AG09309 (cell line): ENCODE measurements around the gene FKBP1C.
"Not testable (repeated sequence)": the region's sequence is repeated elsewhere in the genome, so short reads cannot be mapped to it uniquely, and the experiment has no call there.

Source experiments
- DNase-seq: peaks from one replicate; pipeline ENCODE4 v3.0.0-alpha.2; 2010; ENCODE audit warnings: low read depth
- H3K4me3 ChIP-seq: 2 replicates; pipeline ENCODE4 v1.5.1; 2011; ENCODE audit warnings: mild to moderate bottlenecking, low read depth, low read length, moderate library complexity; ENCODE audit not compliant: control insufficient read depth
- TF ChIP-seq, protein P1 (sequence below): IDR thresholded peaks from 2 replicates; pipeline ENCODE4 v1.5.1; 2011; ENCODE audit warnings: mild to moderate bottlenecking, low read depth, low read length, inconsistent platforms; ENCODE audit not compliant: insufficient read depth, control insufficient read depth; ENCODE audit errors: missing control alignments

The FKBP1C gene

GRCh38 chr6:63211343-63211742 is at the start of gene FKBP1C:
Gene FKBP1C, plus strand, starts transcription at chr6:63211469.
- H3K4me3 ChIP-seq, DNase-seq: not testable (repeated sequence)

- DNase-seq, H3K4me3 ChIP-seq: not testable (repeated sequence)
Measured at GRCh38 chr6:63164047-63164803, 47.0 kb upstream of the FKBP1C start.

- TF ChIP-seq, protein P1, sequence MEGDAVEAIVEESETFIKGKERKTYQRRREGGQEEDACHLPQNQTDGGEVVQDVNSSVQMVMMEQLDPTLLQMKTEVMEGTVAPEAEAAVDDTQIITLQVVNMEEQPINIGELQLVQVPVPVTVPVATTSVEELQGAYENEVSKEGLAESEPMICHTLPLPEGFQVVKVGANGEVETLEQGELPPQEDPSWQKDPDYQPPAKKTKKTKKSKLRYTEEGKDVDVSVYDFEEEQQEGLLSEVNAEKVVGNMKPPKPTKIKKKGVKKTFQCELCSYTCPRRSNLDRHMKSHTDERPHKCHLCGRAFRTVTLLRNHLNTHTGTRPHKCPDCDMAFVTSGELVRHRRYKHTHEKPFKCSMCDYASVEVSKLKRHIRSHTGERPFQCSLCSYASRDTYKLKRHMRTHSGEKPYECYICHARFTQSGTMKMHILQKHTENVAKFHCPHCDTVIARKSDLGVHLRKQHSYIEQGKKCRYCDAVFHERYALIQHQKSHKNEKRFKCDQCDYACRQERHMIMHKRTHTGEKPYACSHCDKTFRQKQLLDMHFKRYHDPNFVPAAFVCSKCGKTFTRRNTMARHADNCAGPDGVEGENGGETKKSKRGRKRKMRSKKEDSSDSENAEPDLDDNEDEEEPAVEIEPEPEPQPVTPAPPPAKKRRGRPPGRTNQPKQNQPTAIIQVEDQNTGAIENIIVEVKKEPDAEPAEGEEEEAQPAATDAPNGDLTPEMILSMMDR: no peak
- DNase-seq: no peak
- H3K4me3 ChIP-seq: no peak overlapping the region
Measured at GRCh38 chr6:63174173-63174572, 37.1 kb upstream of the FKBP1C start.

DNA sequence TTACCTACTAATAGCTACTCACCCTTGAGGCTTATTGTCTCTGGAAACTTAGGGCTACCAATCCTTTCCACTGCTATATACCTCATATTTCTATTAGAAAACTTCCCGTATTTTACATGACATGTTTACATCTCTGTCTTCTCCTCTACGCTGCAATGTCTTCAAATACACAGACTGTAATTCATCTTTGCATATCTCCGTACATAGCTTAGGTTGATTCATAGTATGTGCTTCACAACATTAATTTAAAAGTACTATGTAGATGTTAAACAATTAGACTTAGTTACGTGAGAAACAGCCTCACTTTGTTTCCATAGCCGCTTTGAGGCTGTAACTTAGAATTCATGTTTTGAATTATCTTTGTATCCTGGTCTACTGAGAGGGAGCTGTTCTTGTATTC is 35.1 kb upstream of the FKBP1C start:
- no peak overlapping the region for H3K4me3 ChIP-seq
- DNase-seq: no peak
- TF ChIP-seq, protein P1: no peak

DNA sequence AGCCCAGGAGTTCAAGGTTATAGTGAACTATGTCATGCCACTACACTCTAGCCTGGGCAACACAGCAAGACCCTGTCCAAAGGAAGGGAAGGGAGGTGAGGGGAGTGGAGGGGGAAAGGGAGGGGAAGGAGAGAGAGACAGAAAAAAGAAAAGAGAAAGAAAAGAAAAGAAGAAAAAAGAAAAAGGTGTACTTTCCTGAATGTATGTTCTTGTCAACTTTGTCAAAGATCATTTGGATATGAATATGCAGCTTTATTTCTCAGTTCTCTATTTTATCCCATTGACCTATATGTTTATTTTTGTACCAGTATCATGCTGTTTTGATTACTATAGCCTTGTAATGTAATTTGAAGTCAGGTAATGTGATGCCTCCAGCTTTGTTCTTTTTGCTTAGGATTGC is 30.9 kb upstream of the FKBP1C start:
- no peak for DNase-seq
- TF ChIP-seq, protein P1: no peak
- H3K4me3 ChIP-seq: no peak overlapping the region

GRCh38 chr6:63186970-63187369 is 24.3 kb upstream of the FKBP1C start:
- TF ChIP-seq, protein P1: no peak
- no peak overlapping the region for H3K4me3 ChIP-seq
- DNase-seq: no peak

- no peak for DNase-seq
- TF ChIP-seq, protein P1: no peak
- H3K4me3 ChIP-seq: no peak overlapping the region
Measured at GRCh38 chr6:63188828-63189227, 22.4 kb upstream of the FKBP1C start.

DNA sequence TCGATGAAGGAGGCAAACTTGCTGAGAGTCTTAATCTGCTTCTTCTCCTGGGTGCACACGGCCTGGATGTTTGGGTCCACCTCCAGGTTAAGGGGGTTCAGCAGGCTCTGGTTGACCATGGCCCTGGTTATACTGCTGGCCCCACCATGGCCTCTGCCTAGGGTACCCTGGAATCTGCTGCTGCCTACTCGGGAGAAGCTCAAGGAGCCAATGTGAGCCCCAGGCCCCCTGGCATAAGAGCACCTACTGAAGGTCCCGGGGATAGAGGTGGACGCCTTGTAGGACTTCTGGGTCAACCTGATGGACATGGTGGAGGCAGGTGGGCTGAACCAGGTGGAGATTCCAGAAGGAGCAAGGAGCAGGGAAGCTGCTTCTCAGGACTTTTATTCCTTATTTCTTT is 17.9 kb upstream of the FKBP1C start:
- no peak overlapping the region for H3K4me3 ChIP-seq
- TF ChIP-seq, protein P1: no peak
- DNase-seq: no peak
